Measurements from ENCODE around the gene RSBN1L.

The RSBN1L gene

GRCh38 chr7:77791956-77792355 is 95.7 kb downstream of the RSBN1L start:
- no peak overlapping the region for H3K9ac ChIP-seq
- H3K36me3 ChIP-seq, result peaks cover 7 to 54% (median 22%) of the 10 kb centered on the region in 11 experiments; a peak in 19 of 22 replicates
- no peak overlapping the region for H3K4me3 ChIP-seq
- TF ChIP-seq Cebpa-rat (IDR thresholded peaks at IDR 0.05), result no peak
- no peak overlapping the region for H3K27ac ChIP-seq
- H3K9me3 ChIP-seq (replicated peaks in 1 of 11), result no peaks in the 10 kb centered on the region
- no peaks in the 10 kb centered on the region for H3K27me3 ChIP-seq
- H4K20me1 ChIP-seq, result peaks cover 3 to 48% (median 18%) of the 10 kb centered on the region in 11 experiments; a peak in 18 of 22 replicates
- H3K4me2 ChIP-seq, result no peak overlapping the region
- H3K4me1 ChIP-seq, result peaks cover 7 to 32% (median 10%) of the 10 kb centered on the region in 10 experiments

GRCh38 chr7:77794000-77794399 is 97.7 kb downstream of the RSBN1L start:
- H3K27ac ChIP-seq, result no peak overlapping the region
- peaks cover 7 to 48% (median 20%) of the 10 kb centered on the region in 11 experiments; a peak in 19 of 22 replicates for H3K36me3 ChIP-seq
- H3K4me3 ChIP-seq, result no peak overlapping the region
- no peaks in the 10 kb centered on the region for H3K27me3 ChIP-seq
- no peak overlapping the region for H3K9ac ChIP-seq
- peak overlapping the region in 2 of 11 experiments; percentile 64 to 70; a peak in 3 of 22 replicates for H3K4me2 ChIP-seq
- H3K9me3 ChIP-seq (replicated peaks in 1 of 11), result no peaks in the 10 kb centered on the region
- no peak for TF ChIP-seq Cebpa-rat (IDR thresholded peaks at IDR 0.05)
- peaks cover 13 to 37% (median 16%) of the 10 kb centered on the region in 10 experiments for H3K4me1 ChIP-seq
- peaks cover 4 to 52% (median 23%) of the 10 kb centered on the region in 11 experiments; a peak in 18 of 22 replicates for H4K20me1 ChIP-seq

- Histone ChIP-seq H3K4me1 (peaks cover 23 to 53% (median 31%) of the 10 kb centered on the region in 10 experiments), H3K9me3 (replicated peaks in 1 of 11) (no peaks in the 10 kb centered on the region), H3K27me3 (no peaks in the 10 kb centered on the region), H3K27ac (no peak overlapping the region), H3K36me3 (peaks cover 7 to 34% (median 20%) of the 10 kb centered on the region in 11 experiments; a peak in 18 of 22 replicates), H3K4me3 (peak overlapping the region in 4 of 10 experiments; percentile 78 to 90 (median 86); a peak in 4 of 20 replicates), H4K20me1 (peaks cover 4 to 52% (median 28%) of the 10 kb centered on the region in 11 experiments; a peak in 18 of 22 replicates), H3K9ac (peak overlapping the region in 1 of 11 experiments; percentile 88; a peak in 2 of 22 replicates), H3K4me2 (peak overlapping the region; percentile 79 to 98 (median 93))
- no peak for TF ChIP-seq Cebpa-rat (IDR thresholded peaks at IDR 0.05)
These were observed 99.8 kb downstream of the RSBN1L start for GRCh38 chr7:77796109-77796508.

GRCh38 chr7:77796960-77797359 is 100.7 kb downstream of the RSBN1L start:
- H3K9me3 ChIP-seq (replicated peaks in 1 of 11), result no peaks in the 10 kb centered on the region
- peak overlapping the region; percentile 76 to 93 (median 89) for H3K4me3 ChIP-seq
- peak overlapping the region in 4 of 11 experiments; percentile 86 to 92 (median 92); a peak in 5 of 22 replicates for H3K27ac ChIP-seq
- no peak for TF ChIP-seq Cebpa-rat (IDR thresholded peaks at IDR 0.05)
- H3K27me3 ChIP-seq, result no peaks in the 10 kb centered on the region
- peaks cover 7 to 34% (median 20%) of the 10 kb centered on the region in 11 experiments; a peak in 18 of 22 replicates for H3K36me3 ChIP-seq
- peaks cover 4 to 45% (median 24%) of the 10 kb centered on the region in 11 experiments; a peak in 18 of 22 replicates for H4K20me1 ChIP-seq
- H3K4me2 ChIP-seq, result peak overlapping the region; percentile 79 to 98 (median 93)
- peak overlapping the region; percentile 85 to 96 (median 92); a peak in 21 of 22 replicates for H3K9ac ChIP-seq
- H3K4me1 ChIP-seq, result peaks cover 23 to 60% (median 32%) of the 10 kb centered on the region in 10 experiments

GRCh38 chr7:77797734-77798393 is 101.6 kb downstream of the RSBN1L start:
- Histone ChIP-seq H3K4me3 (peak overlapping the region; percentile 76 to 93 (median 89)), H3K4me1 (peaks cover 29 to 69% (median 37%) of the 10 kb centered on the region in 10 experiments), H3K9me3 (replicated peaks in 1 of 11) (no peaks in the 10 kb centered on the region), H3K4me2 (peak overlapping the region; percentile 79 to 98 (median 93)), H3K27me3 (no peaks in the 10 kb centered on the region), H3K9ac (peak overlapping the region; percentile 85 to 96 (median 92)), H3K36me3 (peaks cover 7 to 34% (median 20%) of the 10 kb centered on the region in 11 experiments; a peak in 18 of 22 replicates), H3K27ac (peak overlapping the region; percentile 81 to 95 (median 89)), H4K20me1 (peaks cover 4 to 40% (median 24%) of the 10 kb centered on the region in 11 experiments; a peak in 18 of 22 replicates)
- TF ChIP-seq Cebpa-rat (IDR thresholded peaks at IDR 0.05), result no peak

GRCh38 chr7:77798394-77799077 is 102.3 kb downstream of the RSBN1L start, which contains the start of the genes PHTF2 and TMEM60:
TSS of gene PHTF2 (plus strand) at chr7:77798773.
TSS of gene TMEM60 (minus strand) at chr7:77798434. CDS start at chr7:77794373, 4,061 bp downstream.
- Histone ChIP-seq H3K9me3 (replicated peaks in 1 of 11) (no peaks in the 10 kb centered on the region), H3K4me2 (peak within 1 kb of the TSS; percentile 85 to 98 (median 93)), H3K27me3 (no peaks in the 10 kb centered on the region)

GRCh38 chr7:77799078-77799964 is 103.1 kb downstream of the RSBN1L start:
- TF ChIP-seq Cebpa-rat (IDR thresholded peaks at IDR 0.05), result no peak
- H3K27me3 ChIP-seq, result no peaks in the 10 kb centered on the region
- H3K4me1 ChIP-seq, result peaks cover 37 to 76% (median 44%) of the 10 kb centered on the region in 10 experiments
- H3K4me3 ChIP-seq, result peak overlapping the region; percentile 76 to 93 (median 89)
- peaks cover 0 to 6% (median 4%) of the 10 kb centered on the region in 11 experiments; a peak in 17 of 22 replicates for H3K9me3 ChIP-seq (replicated peaks in 1 of 11)
- peak overlapping the region; percentile 85 to 96 (median 93) for H3K9ac ChIP-seq
- peak overlapping the region; percentile 83 to 95 (median 89) for H3K27ac ChIP-seq
- peak overlapping the region; percentile 68 to 93 (median 85) for H3K4me2 ChIP-seq
- peaks cover 4 to 35% (median 22%) of the 10 kb centered on the region in 11 experiments; a peak in 17 of 22 replicates for H4K20me1 ChIP-seq
- peaks cover 0 to 20% (median 10%) of the 10 kb centered on the region in 11 experiments; a peak in 16 of 22 replicates for H3K36me3 ChIP-seq

More at GRCh38 chr7:77798394-77799077, 102.3 kb downstream of the RSBN1L start, which contains the start of the genes PHTF2 and TMEM60:
- peaks cover 4 to 40% (median 23%) of the 10 kb centered on the region in 11 experiments; a peak in 18 of 22 replicates for H4K20me1 ChIP-seq
- peak within 1 kb of the TSS; percentile 85 to 96 (median 93) for H3K9ac ChIP-seq
- peaks cover 35 to 76% (median 44%) of the 10 kb centered on the region in 10 experiments for H3K4me1 ChIP-seq
- no peak for TF ChIP-seq Cebpa-rat (IDR thresholded peaks at IDR 0.05)
- H3K4me3 ChIP-seq, result peak within 1 kb of the TSS; percentile 76 to 93 (median 89)
- peak within 1 kb of the TSS; percentile 83 to 95 (median 89) for H3K27ac ChIP-seq
- peaks cover 6 to 28% (median 18%) of the 10 kb centered on the region in 11 experiments; a peak in 18 of 22 replicates for H3K36me3 ChIP-seq

All from BLaER1 treated with 17β-estradiol and CSF1 and Interleukin-3, amounts not matched to agents 10 nM and 100 nM (cell line).